ENCODE measurements around the gene RBBP4. TPM values are rescaled to one million over a fixed set of nuclear protein-coding genes. Genes with fewer than 3 reads are reported as not detected.
"Not testable (repeated sequence)": the region's sequence is repeated elsewhere in the genome, so short reads cannot be mapped to it uniquely, and the experiment has no call there.

The RBBP4 gene
- total RNA-seq, 4 donors from 2014 or later: 76.1 to 258 (median 193) TPM

DNA sequence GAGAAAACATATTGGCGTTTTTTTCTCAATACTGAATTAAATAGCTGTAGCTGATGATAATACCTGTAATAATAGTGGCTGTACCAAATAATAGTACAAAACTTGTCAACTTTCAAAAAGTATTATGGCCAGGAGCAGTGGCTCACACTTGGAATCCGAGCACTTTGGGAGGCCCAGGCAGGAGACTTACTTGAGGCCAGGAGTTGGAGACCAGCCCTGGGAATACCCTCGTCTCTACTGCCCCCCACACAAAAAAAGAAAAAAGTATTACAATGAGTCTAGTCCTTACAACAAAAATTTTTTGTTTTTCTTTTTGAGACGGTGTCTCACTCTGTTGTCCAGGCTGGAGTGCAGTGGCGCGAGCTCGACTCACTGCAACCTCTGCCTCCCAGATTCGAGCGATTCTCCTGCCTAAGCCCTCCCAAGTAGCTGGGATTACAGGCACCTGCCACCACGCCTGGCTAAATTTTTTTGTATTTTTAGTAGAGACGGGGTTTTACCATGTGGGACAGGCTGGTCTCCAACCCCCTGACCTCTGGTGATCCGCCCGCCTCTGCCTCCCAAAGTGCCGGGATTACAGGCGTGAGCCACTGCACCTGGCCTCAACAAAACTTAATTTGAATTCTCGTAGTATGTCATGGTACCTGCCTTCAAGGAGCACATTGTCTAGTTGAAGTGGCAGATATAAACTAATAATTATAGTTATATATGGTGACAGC, 1.4 kb downstream of the RBBP4 start:
- no peaks in the 10 kb centered on the region for H3K36me3 ChIP-seq
- no peak for DNase-seq
- no peaks in the 10 kb centered on the region for H3K9me3 ChIP-seq
- intact Hi-C loops (cut with DNase I; ENCODE audit: low total_unique reads): no loop called here
- peak overlapping the region in 1 of 2 donors; percentile 100 for H3K27ac ChIP-seq
- H3K4me3 ChIP-seq: peak overlapping the region in 1 of 2 donors; percentile 95
- TF ChIP-seq POLR2A (IDR thresholded peaks at IDR 0.05): no peak
- TF ChIP-seq, protein P1, sequence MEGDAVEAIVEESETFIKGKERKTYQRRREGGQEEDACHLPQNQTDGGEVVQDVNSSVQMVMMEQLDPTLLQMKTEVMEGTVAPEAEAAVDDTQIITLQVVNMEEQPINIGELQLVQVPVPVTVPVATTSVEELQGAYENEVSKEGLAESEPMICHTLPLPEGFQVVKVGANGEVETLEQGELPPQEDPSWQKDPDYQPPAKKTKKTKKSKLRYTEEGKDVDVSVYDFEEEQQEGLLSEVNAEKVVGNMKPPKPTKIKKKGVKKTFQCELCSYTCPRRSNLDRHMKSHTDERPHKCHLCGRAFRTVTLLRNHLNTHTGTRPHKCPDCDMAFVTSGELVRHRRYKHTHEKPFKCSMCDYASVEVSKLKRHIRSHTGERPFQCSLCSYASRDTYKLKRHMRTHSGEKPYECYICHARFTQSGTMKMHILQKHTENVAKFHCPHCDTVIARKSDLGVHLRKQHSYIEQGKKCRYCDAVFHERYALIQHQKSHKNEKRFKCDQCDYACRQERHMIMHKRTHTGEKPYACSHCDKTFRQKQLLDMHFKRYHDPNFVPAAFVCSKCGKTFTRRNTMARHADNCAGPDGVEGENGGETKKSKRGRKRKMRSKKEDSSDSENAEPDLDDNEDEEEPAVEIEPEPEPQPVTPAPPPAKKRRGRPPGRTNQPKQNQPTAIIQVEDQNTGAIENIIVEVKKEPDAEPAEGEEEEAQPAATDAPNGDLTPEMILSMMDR (IDR thresholded peaks at IDR 0.05): no peak
- no peaks in the 10 kb centered on the region for H3K27me3 ChIP-seq
- peaks cover 11 to 17% of the 10 kb centered on the region in 2 donors for H3K4me1 ChIP-seq

DNA sequence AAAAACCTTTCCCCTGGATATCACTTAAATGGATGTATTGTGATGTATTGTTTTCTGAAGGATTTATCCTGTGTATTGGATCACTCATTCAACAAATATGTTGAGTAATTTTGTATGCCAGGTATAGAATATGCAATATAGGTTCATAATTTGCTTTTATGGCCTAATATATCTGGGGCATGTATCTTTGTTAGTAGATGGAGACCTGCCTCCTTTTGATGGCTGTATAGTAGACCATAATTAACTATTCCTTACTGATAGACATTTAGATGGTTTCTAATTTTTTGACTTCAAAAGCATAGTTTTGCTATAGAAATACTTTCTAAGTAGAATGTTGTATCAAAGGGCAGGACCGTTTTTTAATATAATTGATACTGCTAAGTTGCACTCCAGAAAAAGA, 8.6 kb downstream of the RBBP4 start:
- H3K4me1 ChIP-seq: no peaks in the 10 kb centered on the region
- no peak overlapping the region for H3K27ac ChIP-seq
- H3K36me3 ChIP-seq: no peaks in the 10 kb centered on the region
- TF ChIP-seq, protein P1 (IDR thresholded peaks at IDR 0.05): no peak
- TF ChIP-seq POLR2A (IDR thresholded peaks at IDR 0.05): no peak
- H3K27me3 ChIP-seq: no peaks in the 10 kb centered on the region
- DNase-seq: no peak
- intact Hi-C loops (cut with DNase I; ENCODE audit: low total_unique reads): no loop called here
- no peak overlapping the region for H3K4me3 ChIP-seq
- H3K9me3 ChIP-seq: no peaks in the 10 kb centered on the region

DNA sequence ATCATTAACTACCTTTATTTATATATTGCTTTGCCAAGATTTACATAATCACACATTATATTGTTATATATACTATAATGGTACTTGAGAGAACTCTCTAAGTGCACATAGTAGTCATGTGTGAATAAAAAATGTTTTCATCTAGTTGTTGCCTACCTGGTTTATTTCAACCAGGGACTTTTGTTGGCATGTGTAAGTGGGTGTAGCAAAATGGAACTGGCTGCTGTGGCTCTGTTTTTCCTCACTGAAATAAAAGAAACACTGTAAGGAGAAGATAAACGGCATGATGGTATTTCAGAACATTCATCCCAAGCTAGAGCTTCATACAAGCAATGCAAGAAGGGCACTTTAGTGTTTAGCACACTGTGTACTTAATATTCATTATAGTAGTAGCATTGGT, 14.9 kb downstream of the RBBP4 start:
- intact Hi-C loops (cut with DNase I; ENCODE audit: low total_unique reads): no loop called here
- no peaks in the 10 kb centered on the region for H3K9me3 ChIP-seq
- H3K4me3 ChIP-seq: no peak overlapping the region
- H3K27me3 ChIP-seq: no peaks in the 10 kb centered on the region
- H3K36me3 ChIP-seq: no peaks in the 10 kb centered on the region
- H3K27ac ChIP-seq: no peak overlapping the region
- H3K4me1 ChIP-seq: no peaks in the 10 kb centered on the region
- TF ChIP-seq, protein P1 (IDR thresholded peaks at IDR 0.05): no peak
- TF ChIP-seq POLR2A (IDR thresholded peaks at IDR 0.05): no peak
- DNase-seq: no peak

DNA sequence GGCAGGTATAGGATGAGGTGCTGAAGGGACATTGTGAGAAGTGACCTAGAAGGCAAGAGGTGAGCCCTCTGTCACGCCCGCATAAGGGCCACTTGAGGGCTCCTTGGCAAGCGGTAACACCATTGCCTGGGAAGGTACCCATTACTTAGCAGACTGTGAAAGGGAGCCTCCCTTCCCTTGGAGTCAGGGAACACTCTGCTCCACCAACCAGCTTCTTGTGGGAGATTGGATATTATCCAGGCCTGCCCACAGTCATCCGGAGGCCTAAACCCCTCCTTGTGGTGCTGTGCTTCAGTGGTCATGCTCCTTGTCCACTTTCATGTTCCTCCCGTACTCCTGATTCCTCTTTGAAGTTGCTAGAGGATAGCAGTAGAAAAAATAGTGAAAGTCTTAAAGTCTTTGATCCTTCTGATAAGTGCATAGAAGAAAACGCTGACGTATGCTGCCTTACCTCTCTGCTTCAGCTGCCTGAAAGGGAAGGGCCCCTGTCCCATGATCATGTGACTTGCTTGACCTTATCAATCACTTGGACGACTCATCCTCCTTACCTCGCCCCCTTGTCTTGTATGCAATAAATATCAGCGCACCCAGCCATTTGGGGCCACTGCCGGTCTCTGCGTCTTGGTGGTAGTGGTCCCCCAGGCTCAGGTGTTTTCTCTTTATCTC, 16.0 kb downstream of the RBBP4 start:
- no peaks in the 10 kb centered on the region for H3K9me3 ChIP-seq
- no peak for TF ChIP-seq POLR2A (IDR thresholded peaks at IDR 0.05)
- TF ChIP-seq, protein P1 (IDR thresholded peaks at IDR 0.05): no peak
- no peaks in the 10 kb centered on the region for H3K4me1 ChIP-seq
- no peak overlapping the region for H3K4me3 ChIP-seq
- no peak overlapping the region for H3K27ac ChIP-seq
- intact Hi-C loops (cut with DNase I; ENCODE audit: low total_unique reads): no loop called here
- no peak for DNase-seq
- H3K36me3 ChIP-seq: no peaks in the 10 kb centered on the region
- H3K27me3 ChIP-seq: no peaks in the 10 kb centered on the region

DNA sequence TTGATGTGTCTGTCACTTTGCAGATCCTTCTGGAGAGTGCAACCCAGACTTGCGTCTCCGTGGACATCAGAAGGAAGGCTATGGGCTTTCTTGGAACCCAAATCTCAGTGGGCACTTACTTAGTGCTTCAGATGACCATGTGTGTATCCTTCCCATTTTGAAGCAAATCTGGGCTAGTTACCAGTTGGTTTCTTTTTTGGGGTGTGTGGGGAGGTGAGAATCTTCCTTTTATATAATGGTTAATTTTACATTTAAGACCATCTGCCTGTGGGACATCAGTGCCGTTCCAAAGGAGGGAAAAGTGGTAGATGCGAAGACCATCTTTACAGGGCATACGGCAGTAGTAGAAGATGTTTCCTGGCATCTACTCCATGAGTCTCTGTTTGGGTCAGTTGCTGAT, 17.7 kb downstream of the RBBP4 start:
- H3K27me3 ChIP-seq; intact Hi-C loops (cut with DNase I; ENCODE audit: low total_unique reads); H3K36me3 ChIP-seq; H3K4me1 ChIP-seq; H3K9me3 ChIP-seq; DNase-seq; H3K27ac ChIP-seq; H3K4me3 ChIP-seq: not testable (repeated sequence)

Data from uterus (tissue), 4 donors.